GM10847 (cell line): ENCODE measurements around the gene MT3.

ENCODE experiments used
- POLR2A ChIP-seq: IDR thresholded peaks from 2 replicates; pipeline ENCODE4 v1.6.1; 2011; ENCODE audit not compliant: insufficient read length; ENCODE audit errors: extremely low read depth

MT3 gene

GRCh38 chr16:56606071-56606475 is 16.7 kb downstream of the MT3 start:
- no peak for TF ChIP-seq POLR2A

GRCh38 chr16:56606476-56607108 is 17.3 kb downstream of the MT3 start:
- no peak for TF ChIP-seq POLR2A

DNA sequence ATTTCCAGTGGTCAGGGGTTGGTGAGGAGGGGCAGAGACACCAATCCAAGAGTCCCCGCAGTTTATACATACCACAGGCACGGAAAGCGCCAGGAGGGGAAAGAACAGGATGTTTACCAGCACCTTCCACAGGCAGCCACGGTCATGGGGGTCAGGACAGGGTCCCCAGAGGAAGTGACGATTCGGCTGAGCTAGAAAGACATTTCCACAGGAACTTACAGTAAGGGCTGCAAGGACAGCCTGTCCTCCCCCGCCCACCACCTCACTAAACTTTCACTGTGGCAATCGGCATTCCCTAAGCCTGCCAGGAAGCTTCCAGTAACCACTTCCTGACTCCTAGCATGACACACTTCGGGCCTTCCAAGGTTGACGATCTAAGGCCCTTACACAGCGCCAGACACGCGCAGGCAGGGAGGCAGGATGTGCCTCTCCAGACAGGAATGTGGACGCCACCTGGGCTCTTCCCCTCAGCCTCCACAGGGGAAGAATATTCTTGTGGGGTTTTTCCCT is 17.8 kb downstream of the MT3 start:
- no peak for TF ChIP-seq POLR2A

GRCh38 chr16:56607675-56608042 is 18.3 kb downstream of the MT3 start:
- no peak for TF ChIP-seq POLR2A

DNA sequence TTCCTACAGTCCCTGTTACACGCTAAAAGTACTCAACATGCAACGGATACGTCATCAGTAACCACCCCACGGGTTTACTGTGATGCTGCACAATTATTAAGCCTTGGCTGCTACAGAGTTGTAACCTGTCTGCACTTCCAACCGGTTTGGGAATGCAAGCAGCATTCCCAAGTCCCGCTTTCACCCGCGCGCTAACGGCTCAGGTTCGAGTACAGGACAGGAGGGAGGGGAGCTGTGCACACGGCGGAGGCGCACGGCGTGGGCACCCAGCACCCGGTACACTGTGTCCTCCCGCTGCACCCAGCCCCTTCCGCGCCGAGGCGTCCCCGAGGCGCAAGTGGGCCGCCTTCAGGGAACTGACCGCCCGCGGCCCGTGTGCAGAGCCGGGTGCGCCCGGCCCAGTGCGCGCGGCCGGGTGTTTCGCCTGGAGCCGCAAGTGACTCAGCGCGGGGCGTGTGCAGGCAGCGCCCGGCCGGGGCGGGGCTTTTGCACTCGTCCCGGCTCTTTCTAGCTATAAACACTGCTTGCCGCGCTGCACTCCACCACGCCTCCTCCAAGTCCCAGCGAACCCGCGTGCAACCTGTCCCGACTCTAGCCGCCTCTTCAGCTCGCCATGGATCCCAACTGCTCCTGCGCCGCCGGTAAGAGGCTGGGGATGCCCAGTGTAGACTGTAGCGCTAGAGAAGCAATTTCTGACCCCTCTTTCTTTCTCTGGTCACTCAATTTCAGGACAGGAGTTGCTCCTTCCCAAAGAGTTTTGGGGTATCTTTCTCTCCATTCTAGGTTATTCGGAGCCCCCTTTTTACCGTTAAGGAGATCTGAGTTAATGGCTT is 18.9 kb downstream of the MT3 start, which contains the start of gene MT2A:
MT2A (plus strand) TSS at position 542 of the 833 bp plus-strand sequence; CDS start at position 614, 72 bp downstream.
- peak; percentile 53 for TF ChIP-seq POLR2A

DNA sequence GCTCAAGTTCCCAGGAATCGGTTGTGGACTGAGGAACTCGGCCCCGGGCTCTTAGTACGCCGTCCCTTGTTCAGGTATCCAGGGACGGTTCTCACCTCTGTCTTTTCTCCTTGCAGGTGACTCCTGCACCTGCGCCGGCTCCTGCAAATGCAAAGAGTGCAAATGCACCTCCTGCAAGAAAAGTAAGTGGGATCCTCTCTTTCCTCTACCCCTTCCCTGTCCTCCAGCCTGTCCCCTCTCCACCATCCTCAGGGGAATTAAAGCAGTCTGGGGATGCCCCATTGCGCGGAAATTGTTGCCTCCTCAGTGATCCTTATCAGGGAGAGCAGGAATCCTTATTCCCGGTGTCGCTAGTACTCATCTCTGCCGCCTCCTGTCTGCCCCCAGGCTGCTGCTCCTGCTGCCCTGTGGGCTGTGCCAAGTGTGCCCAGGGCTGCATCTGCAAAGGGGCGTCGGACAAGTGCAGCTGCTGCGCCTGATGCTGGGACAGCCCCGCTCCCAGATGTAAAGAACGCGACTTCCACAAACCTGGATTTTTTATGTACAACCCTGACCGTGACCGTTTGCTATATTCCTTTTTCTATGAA is 19.6 kb downstream of the MT3 start:
- TF ChIP-seq POLR2A = no peak

GRCh38 chr16:56609463-56609921 is 20.2 kb downstream of the MT3 start:
- no peak for TF ChIP-seq POLR2A

DNA sequence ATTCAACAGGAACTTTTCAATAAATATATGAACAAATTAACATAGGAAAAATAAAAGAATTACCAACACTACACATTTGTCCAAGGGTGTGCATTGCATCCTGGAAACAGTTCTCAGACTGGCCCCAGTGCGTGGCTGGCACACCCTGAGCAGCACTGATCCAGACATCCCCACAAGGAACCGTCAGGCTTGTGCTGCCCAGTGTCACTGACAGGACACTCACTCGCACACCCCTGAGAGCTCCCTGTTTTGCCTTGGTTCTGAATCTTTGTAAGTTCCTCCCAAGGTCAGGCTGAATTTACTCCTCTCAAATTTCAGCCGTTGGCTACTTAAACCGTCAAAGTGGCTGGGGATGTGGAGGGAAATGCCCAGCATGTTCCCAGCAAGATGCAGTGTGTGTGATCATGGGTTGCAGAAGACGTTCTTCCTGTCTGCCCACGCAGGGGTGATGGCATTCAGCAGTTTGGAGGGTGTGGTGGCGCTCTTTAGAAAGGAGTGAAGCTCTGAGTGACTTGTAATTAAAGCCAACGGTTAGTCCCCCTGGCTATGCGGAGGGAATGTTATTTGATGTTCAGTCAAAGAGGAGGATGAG is 20.8 kb downstream of the MT3 start:
- TF ChIP-seq POLR2A = no peak

GRCh38 chr16:56610609-56611111 is 21.3 kb downstream of the MT3 start:
- no peak for TF ChIP-seq POLR2A

GRCh38 chr16:56611281-56611833 is 22.0 kb downstream of the MT3 start:
- TF ChIP-seq POLR2A = no peak

- TF ChIP-seq POLR2A = no peak
These were observed 24.4 kb downstream of the MT3 start for GRCh38 chr16:56613706-56614105.

DNA sequence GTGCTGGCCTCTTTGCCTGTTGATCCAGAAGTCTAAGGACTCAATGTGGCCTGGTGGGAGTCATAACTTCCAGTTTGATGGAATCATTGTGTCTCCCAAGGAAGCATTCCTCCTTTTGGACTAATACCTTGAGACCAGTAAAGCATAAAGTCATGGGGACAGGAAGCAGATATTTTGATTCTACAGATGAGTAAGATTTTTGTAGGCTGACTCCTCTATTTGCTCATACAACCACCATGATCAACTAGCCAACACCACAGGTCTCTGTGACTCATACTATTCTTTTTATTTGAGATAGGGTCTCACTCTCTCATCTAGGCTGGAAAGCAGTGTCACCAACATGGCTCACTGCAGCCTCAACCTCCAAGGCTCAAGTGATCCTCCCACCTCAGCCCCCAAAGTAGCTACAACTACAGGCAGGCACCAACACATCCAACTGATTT is 25.2 kb downstream of the MT3 start:
- TF ChIP-seq POLR2A = no peak

DNA sequence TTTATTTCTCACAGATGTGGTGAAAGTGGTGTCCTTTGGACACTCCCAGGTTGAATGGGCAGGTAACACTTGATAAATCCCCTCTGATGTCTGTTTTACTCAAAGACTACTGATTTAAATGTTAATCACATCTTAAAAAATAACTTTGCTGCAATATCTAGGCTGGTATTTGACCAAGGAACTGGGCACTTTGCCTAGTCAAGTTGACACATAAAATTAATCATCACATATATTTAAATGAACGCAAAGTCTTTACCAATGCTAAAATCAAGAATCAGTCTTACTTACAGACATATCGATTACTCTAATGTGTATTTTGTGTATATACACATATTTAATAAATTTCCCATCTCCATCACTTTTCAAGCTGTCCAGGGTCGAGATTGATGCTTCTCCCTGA is 26.0 kb downstream of the MT3 start:
- no peak for TF ChIP-seq POLR2A

DNA sequence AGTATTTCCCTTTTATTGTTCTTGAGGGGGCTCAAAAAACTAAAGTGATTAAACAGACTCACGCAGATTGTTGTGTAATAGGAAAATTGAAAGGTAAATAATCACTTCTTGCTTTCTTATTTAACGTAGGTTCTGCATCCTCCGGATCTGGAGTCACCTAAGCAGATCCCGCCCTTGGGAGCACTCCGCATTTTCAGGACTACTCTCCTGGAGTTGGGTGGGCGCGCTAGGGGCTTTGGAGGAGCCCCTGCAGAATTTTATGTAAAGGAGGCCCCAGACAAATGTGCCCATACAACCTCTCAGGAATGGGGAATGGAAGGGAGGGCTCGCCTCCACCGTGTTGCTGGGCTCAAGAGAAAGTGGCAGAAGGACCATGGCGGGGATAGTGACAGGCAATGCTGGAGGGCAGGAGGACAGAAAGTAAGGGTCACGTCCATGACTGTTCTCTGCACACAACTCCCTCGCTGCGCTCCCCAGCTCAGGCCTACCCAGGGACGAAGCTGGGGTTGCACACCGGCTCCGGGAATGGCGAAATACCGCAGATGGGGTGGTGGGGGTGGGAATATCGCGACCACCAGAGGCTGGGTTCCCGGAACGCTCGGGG is 27.4 kb downstream of the MT3 start:
- TF ChIP-seq POLR2A = no peak
